ENCODE results near the gene SLC6A9. TPM values are rescaled to one million over a fixed set of nuclear protein-coding genes. Genes with fewer than 3 reads are reported as not detected.

SLC6A9 gene
- total RNA-seq, 2 experiments from 2014 or later = 10.2 to 11.1 TPM

GRCh38 chr1:43994071-43994470 is 37.2 kb downstream of the SLC6A9 start:
- H3K27me3 Mint-ChIP-seq (ENCODE audit: low read depth) = no peaks in the 10 kb centered on the region
- CTCF ChIA-PET = interaction anchor here (0.6 to 1.6 kb wide), 4 partner anchors 11 to 78 kb away, joined by 3 to 8 read pairs (median 4); no protein-coding TSS in a partner anchor
- no peak overlapping the region for H3K27ac Mint-ChIP-seq
- peaks cover 5% of the 10 kb centered on the region for H3K4me1 Mint-ChIP-seq (ENCODE audit: low read depth)
- intact Hi-C loops (cut with micrococcal nuclease) = loop anchor here (5.0 kb wide), 2 partner anchors 268 to 342 kb away; partner anchors contain the start of gene KDM4A
- no peak overlapping the region for H3K4me3 Mint-ChIP-seq
- DNase-seq = no peak
- H3K9me3 Mint-ChIP-seq = no peaks in the 10 kb centered on the region
- no peaks in the 10 kb centered on the region for H3K36me3 Mint-ChIP-seq (ENCODE audit: low read depth)

- Mint-ChIP-seq H3K4me1 (ENCODE audit: low read depth) (peaks cover 5% of the 10 kb centered on the region), H3K27ac (no peak overlapping the region), H3K4me3 (no peak overlapping the region), H3K36me3 (ENCODE audit: low read depth) (no peaks in the 10 kb centered on the region), H3K27me3 (ENCODE audit: low read depth) (no peaks in the 10 kb centered on the region), H3K9me3 (no peaks in the 10 kb centered on the region)
- intact Hi-C loops (cut with micrococcal nuclease) = loop anchor here (5.0 kb wide), 2 partner anchors 269 to 341 kb away; partner anchors contain the start of gene KDM4A
- DNase-seq = no peak
- CTCF ChIA-PET = interaction anchor here (0.6 to 1.7 kb wide), 5 partner anchors 12 to 464 kb away, joined by 3 to 8 read pairs (median 4); no protein-coding TSS in a partner anchor
Observed at GRCh38 chr1:43993206-43993914, 37.9 kb downstream of the SLC6A9 start.

DNA sequence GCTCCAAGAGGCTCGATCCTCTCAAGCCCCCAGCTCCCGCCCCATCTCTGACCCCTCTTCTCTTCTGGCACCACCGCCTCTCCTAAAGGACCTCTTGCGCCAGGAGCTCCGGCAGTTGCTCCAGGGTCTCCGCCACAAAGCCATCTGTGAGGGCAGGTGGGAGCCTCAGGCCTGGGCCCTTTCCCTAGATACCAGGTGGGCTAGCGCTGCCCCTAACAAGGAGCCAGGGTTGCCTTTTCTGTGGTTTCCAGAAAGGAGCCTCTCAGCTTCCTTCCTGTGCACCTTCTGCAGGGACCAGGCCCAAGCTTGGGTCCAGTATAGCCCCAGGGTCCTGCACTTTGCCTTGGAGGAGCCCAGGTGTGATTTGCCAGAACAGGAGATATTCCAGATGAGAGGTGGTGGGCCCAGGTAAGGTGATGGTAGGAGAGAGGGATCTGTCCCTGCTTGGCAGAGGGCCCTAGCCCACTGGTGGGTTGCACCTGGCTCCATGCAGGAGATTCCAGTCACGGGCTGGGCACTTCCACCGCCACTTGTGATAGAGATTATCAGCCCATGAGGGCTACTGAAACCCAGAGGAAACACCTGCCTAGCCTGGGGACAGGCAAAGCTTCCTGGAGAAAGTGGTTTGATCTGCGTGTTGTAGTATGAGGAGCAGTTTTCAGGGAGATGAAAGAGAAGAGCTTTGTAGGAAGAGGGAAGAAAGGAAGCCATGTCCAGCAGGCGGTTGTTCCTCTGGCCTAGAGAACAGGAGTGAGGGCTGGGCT is 38.8 kb downstream of the SLC6A9 start:
- Mint-ChIP-seq H3K36me3 (ENCODE audit: low read depth) (no peaks in the 10 kb centered on the region), H3K27ac (no peak overlapping the region), H3K9me3 (no peaks in the 10 kb centered on the region), H3K27me3 (ENCODE audit: low read depth) (no peaks in the 10 kb centered on the region), H3K4me1 (ENCODE audit: low read depth) (peaks cover 5% of the 10 kb centered on the region), H3K4me3 (peak overlapping the region; percentile 89)
- no peak for DNase-seq
- CTCF ChIA-PET = interaction anchor here (0.7 to 1.7 kb wide), 4 partner anchors 13 to 463 kb away, joined by 3 to 6 read pairs (median 4); no protein-coding TSS in a partner anchor
- intact Hi-C loops (cut with micrococcal nuclease) = loop anchor here (5.0 kb wide), 2 partner anchors 270 to 340 kb away; partner anchors contain the start of gene KDM4A

DNA sequence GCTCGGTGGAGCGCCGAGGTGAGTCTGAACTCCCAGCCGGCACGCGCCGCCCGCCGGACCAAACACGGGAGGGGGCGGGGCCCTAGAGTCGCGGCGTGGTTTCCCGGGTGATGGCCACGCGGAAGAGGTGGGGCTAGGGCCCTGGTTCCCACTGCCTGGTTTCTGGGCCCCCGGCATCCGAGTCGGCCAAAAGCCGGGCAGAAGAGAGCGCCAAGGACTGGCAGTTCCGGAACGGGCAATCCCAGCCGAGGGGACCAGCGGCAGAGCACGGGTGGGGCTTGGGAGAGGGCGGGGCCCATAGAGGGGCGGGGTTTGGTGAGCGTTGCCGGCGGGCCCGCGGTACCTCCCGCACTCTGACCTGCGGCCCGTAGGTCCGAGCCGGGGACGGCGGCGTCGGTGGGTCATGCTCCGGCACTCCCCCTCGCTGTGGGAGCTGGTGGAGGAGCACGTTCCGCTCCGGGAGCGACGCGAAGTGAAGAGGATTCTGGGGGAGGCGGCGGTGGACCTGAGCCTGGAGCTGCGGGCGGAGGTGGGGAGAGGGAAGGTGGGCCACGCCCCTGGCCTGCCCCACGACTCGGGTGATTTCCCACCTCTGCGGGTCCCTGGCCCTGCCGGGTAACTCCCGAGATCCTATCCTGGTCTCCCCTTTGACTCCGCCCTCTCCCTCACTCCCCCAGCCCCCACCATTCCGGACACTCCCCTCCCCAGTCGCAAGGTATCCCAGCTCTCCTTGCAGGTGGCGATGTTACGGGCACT is 39.6 kb downstream of the SLC6A9 start, which contains the start of gene CCDC24:
TSS of gene CCDC24 (plus strand) at position 124 of the 756 bp plus-strand sequence. CDS start at position 404, 280 bp downstream.
- Mint-ChIP-seq H3K36me3 (ENCODE audit: low read depth) (no peaks in the 10 kb centered on the region), H3K9me3 (no peaks in the 10 kb centered on the region), H3K27me3 (ENCODE audit: low read depth) (no peaks in the 10 kb centered on the region), H3K4me3 (peak within 1 kb of the TSS; percentile 89), H3K27ac (peak within 1 kb of the TSS; percentile 53), H3K4me1 (ENCODE audit: low read depth) (peaks cover 5% of the 10 kb centered on the region)
- intact Hi-C loops (cut with micrococcal nuclease) = loop anchor here (1.0 to 5.0 kb wide), 5 partner anchors 17 to 339 kb away; partner anchors contain the start of genes ATP6V0B, IPO13 and KDM4A
- DNase-seq = peak; percentile 74
- CTCF ChIA-PET = interaction anchor here (0.9 to 1.7 kb wide), 3 partner anchors 13 to 56 kb away, joined by 3 to 6 read pairs (median 6); no protein-coding TSS in a partner anchor

DNA sequence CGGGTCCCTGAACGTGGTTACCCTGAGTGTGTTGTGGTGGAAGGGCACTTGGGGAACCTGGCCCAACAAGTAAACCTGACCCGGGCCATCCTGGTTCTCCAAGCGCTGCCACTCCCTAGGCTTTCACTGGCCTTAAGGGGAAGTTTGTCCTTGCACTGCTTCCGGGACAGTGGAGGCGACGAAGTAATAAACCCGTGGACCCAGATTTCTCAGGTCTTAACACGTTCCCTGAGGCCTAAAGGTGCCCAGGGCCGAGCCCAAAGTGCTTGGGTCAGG is 40.1 kb downstream of the SLC6A9 start:
- intact Hi-C loops (cut with micrococcal nuclease) = loop anchor here (1.0 to 5.0 kb wide), 5 partner anchors 17 to 339 kb away; partner anchors contain the start of genes ATP6V0B, IPO13 and KDM4A
- no peaks in the 10 kb centered on the region for H3K27me3 Mint-ChIP-seq (ENCODE audit: low read depth)
- no peaks in the 10 kb centered on the region for H3K36me3 Mint-ChIP-seq (ENCODE audit: low read depth)
- CTCF ChIA-PET = interaction anchor here (1.8 kb wide), 1 partner anchor 57 kb away, joined by 4 read pairs; no protein-coding TSS in a partner anchor
- no peaks in the 10 kb centered on the region for H3K9me3 Mint-ChIP-seq
- H3K4me3 Mint-ChIP-seq = peak overlapping the region; percentile 89
- H3K4me1 Mint-ChIP-seq (ENCODE audit: low read depth) = peaks cover 5% of the 10 kb centered on the region
- DNase-seq = no peak
- H3K27ac Mint-ChIP-seq = no peak overlapping the region

GRCh38 chr1:43990271-43991199 is 40.7 kb downstream of the SLC6A9 start:
- Mint-ChIP-seq H3K27me3 (ENCODE audit: low read depth) (no peaks in the 10 kb centered on the region), H3K4me3 (peak overlapping the region; percentile 89), H3K4me1 (ENCODE audit: low read depth) (peaks cover 5% of the 10 kb centered on the region), H3K9me3 (no peaks in the 10 kb centered on the region), H3K36me3 (ENCODE audit: low read depth) (peaks cover 2% of the 10 kb centered on the region), H3K27ac (no peak overlapping the region)
- no peak for DNase-seq
- intact Hi-C loops (cut with micrococcal nuclease) = loop anchor here (1.0 to 5.0 kb wide), 5 partner anchors 16 to 338 kb away; partner anchors contain the start of genes ATP6V0B, IPO13 and KDM4A
- CTCF ChIA-PET = interaction anchor here (1.0 to 2.0 kb wide), 3 partner anchors 15 to 58 kb away, joined by 3 to 5 read pairs (median 4); no protein-coding TSS in a partner anchor

DNA sequence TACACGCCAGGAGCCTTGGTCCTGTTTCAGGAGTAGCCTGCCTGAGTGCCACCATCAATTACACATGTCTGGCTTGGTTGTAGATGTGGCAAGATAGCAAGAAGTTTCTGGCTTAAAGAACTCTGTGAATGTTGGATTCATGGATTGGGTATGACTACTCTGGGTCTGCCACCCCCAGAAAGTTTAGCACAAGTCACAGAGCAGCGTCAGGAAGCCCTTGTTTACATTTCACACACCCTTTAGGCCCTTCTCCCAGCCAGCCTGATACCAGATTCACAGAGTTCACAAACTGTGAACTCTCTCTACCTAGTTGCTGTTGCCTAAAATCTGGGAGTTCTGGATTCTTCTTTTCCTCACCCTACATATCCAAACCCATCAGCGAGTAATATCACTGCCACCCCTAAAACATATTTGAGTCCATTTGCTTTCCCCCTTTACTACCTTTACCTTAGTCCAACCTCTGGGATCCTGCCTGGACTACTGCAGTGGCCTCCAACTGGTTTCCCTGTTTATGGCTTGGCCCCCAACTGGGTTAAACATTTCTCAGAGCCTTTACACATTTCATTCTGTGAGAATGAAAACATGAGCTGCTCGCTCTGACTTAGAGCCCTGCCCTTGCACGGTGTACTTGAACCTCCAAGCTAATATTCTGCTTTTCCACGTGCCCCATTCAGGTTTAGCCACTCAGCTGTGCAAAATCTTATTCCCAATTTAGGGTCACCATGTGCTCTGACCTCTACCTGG is 43.9 kb downstream of the SLC6A9 start:
- DNase-seq = no peak
- Mint-ChIP-seq H3K4me3 (no peak overlapping the region), H3K9me3 (no peaks in the 10 kb centered on the region), H3K36me3 (ENCODE audit: low read depth) (peaks cover 8% of the 10 kb centered on the region), H3K27ac (no peak overlapping the region), H3K27me3 (ENCODE audit: low read depth) (no peaks in the 10 kb centered on the region), H3K4me1 (ENCODE audit: low read depth) (peaks cover 5% of the 10 kb centered on the region)
- intact Hi-C loops (cut with micrococcal nuclease) = no loop called here
- CTCF ChIA-PET = interaction anchor here (0.8 to 1.3 kb wide), 2 partner anchors 11 to 61 kb away, joined by 3 to 4 read pairs; no protein-coding TSS in a partner anchor

- Mint-ChIP-seq H3K4me3 (no peak overlapping the region), H3K36me3 (ENCODE audit: low read depth) (peaks cover 8% of the 10 kb centered on the region), H3K4me1 (ENCODE audit: low read depth) (peaks cover 5% of the 10 kb centered on the region), H3K9me3 (no peaks in the 10 kb centered on the region), H3K27me3 (ENCODE audit: low read depth) (no peaks in the 10 kb centered on the region), H3K27ac (no peak overlapping the region)
- CTCF ChIA-PET = interaction anchor here (1.3 kb wide), 1 partner anchor 61 kb away, joined by 4 read pairs; no protein-coding TSS in a partner anchor
- DNase-seq = no peak
- intact Hi-C loops (cut with micrococcal nuclease) = no loop called here
Observed at GRCh38 chr1:43986712-43987111, 44.5 kb downstream of the SLC6A9 start.

GRCh38 chr1:43985984-43986595 is 45.2 kb downstream of the SLC6A9 start:
- no peaks in the 10 kb centered on the region for H3K27me3 Mint-ChIP-seq (ENCODE audit: low read depth)
- no peaks in the 10 kb centered on the region for H3K9me3 Mint-ChIP-seq
- no peak for DNase-seq
- H3K36me3 Mint-ChIP-seq (ENCODE audit: low read depth) = peaks cover 8% of the 10 kb centered on the region
- H3K4me1 Mint-ChIP-seq (ENCODE audit: low read depth) = peaks cover 3% of the 10 kb centered on the region
- H3K4me3 Mint-ChIP-seq = no peak overlapping the region
- intact Hi-C loops (cut with micrococcal nuclease) = no loop called here
- CTCF ChIA-PET = interaction anchor here (1.3 kb wide), 1 partner anchor 62 kb away, joined by 4 read pairs; no protein-coding TSS in a partner anchor
- H3K27ac Mint-ChIP-seq = no peak overlapping the region

DNA sequence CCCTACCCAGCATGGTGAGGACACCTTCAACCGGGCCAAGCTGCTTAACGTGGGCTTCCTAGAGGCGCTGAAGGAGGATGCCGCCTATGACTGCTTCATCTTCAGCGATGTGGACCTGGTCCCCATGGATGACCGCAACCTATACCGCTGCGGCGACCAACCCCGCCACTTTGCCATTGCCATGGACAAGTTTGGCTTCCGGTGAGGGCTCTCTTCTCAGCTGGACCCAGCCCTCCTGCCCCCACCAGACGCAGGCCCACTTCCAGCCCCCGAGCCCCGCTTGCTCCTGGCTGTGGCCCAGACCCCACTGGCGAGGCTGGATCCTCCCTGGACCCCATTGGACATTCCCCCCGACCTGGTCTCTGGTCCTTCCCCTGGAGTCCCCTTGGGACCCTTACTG is 46.4 kb downstream of the SLC6A9 start:
- H3K4me3 Mint-ChIP-seq = no peak overlapping the region
- intact Hi-C loops (cut with micrococcal nuclease) = no loop called here
- CTCF ChIA-PET = no interaction called here
- H3K36me3 Mint-ChIP-seq (ENCODE audit: low read depth) = peaks cover 14% of the 10 kb centered on the region
- H3K4me1 Mint-ChIP-seq (ENCODE audit: low read depth) = peaks cover 6% of the 10 kb centered on the region
- no peak for DNase-seq
- H3K9me3 Mint-ChIP-seq = no peaks in the 10 kb centered on the region
- H3K27me3 Mint-ChIP-seq (ENCODE audit: low read depth) = no peaks in the 10 kb centered on the region
- H3K27ac Mint-ChIP-seq = no peak overlapping the region
